IgD-negative memory B cell (primary cell): ENCODE results near the gene CHD2. TPM values are rescaled to one million over a fixed set of nuclear protein-coding genes. Genes with fewer than 3 reads are reported as not detected.
"Not testable (repeated sequence)": the region's sequence is repeated elsewhere in the genome, so short reads cannot be mapped to it uniquely, and the experiment has no call there.

Experiments used
- H3K27ac Mint-ChIP-seq, 3 donors: one replicate each; pipeline ENCODE4 v1.8.0; 2020 to 2022; ENCODE audit warnings: mild to moderate bottlenecking in 3 of 3, mixed read lengths in 3 of 3, moderate library complexity in 1 of 3
- H3K27me3 Mint-ChIP-seq: one replicate; pipeline ENCODE4 v1.8.0; 2021; ENCODE audit warnings: mixed read lengths
- H3K36me3 Mint-ChIP-seq: one replicate; pipeline ENCODE4 v1.8.0; 2020; ENCODE audit warnings: mild to moderate bottlenecking, mixed read lengths
- H3K4me1 Mint-ChIP-seq, 3 donors: one replicate each; pipeline ENCODE4 v1.8.0; 2020 to 2022; ENCODE audit warnings: mixed read lengths in 3 of 3, mild to moderate bottlenecking in 1 of 3
- H3K4me3 Mint-ChIP-seq, 4 donors: one replicate each; pipeline ENCODE4 v1.8.0; 2020 to 2022; ENCODE audit warnings: mild to moderate bottlenecking in 4 of 4, mixed read lengths in 4 of 4, moderate library complexity in 3 of 4
- H3K9me3 Mint-ChIP-seq, 3 donors: one replicate each; pipeline ENCODE4 v1.8.0; 2020 to 2021; ENCODE audit warnings: mixed read lengths in 3 of 3, mild to moderate bottlenecking in 1 of 3
- polyA plus RNA-seq: library from polyadenylated mRNA; unstranded; fragments of 300-500 nt; fragmentation: Illumina TruSeq; gene quantifications from one replicate; pipeline ENCODE4 v1.2.3, GENCODE V29; 2021

CHD2 gene
- polyA plus RNA-seq, 1 donor from 2014 or later, result 131 TPM

- H3K4me1 Mint-ChIP-seq, result peaks cover 52 to 72% (median 54%) of the 10 kb centered on the region in 3 donors
- peaks cover 0 to 1% (median 0%) of the 10 kb centered on the region in 3 donors for H3K9me3 Mint-ChIP-seq
- H3K36me3 Mint-ChIP-seq, result peaks cover 6% of the 10 kb centered on the region
- peak overlapping the region; percentile 91 to 100 (median 100) for H3K27ac Mint-ChIP-seq
- no peaks in the 10 kb centered on the region for H3K27me3 Mint-ChIP-seq
- peak overlapping the region; percentile 76 to 98 (median 87) for H3K4me3 Mint-ChIP-seq
Measured at GRCh38 chr15:92906563-92907081, 6.5 kb downstream of the CHD2 start.

DNA sequence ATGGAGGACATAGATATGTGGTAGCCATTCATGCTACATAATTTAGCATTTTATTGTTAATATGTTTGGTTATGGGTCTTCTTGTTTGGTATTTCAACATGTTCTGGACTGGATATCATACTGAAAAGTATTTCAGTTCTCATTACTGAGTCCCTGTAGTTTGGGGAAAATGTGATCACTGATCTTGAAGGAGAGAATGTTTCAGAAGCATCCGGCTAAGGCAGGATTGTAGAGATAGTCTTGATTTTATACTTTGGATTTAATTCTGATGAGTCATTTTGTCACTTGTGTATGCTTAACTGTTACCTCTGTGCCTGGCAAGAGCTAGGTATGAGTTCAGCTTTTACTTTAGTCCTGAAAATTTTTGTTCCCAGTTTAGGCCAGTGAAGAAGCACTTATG, 7.1 kb downstream of the CHD2 start:
- Mint-ChIP-seq H3K4me1 (peaks cover 57 to 78% (median 58%) of the 10 kb centered on the region in 3 donors), H3K27me3 (no peaks in the 10 kb centered on the region), H3K27ac (peak overlapping the region; percentile 91 to 100 (median 100)), H3K4me3 (peak overlapping the region; percentile 76 to 98 (median 87)), H3K9me3 (peaks cover 0 to 1% (median 0%) of the 10 kb centered on the region in 3 donors), H3K36me3 (peaks cover 9% of the 10 kb centered on the region)

DNA sequence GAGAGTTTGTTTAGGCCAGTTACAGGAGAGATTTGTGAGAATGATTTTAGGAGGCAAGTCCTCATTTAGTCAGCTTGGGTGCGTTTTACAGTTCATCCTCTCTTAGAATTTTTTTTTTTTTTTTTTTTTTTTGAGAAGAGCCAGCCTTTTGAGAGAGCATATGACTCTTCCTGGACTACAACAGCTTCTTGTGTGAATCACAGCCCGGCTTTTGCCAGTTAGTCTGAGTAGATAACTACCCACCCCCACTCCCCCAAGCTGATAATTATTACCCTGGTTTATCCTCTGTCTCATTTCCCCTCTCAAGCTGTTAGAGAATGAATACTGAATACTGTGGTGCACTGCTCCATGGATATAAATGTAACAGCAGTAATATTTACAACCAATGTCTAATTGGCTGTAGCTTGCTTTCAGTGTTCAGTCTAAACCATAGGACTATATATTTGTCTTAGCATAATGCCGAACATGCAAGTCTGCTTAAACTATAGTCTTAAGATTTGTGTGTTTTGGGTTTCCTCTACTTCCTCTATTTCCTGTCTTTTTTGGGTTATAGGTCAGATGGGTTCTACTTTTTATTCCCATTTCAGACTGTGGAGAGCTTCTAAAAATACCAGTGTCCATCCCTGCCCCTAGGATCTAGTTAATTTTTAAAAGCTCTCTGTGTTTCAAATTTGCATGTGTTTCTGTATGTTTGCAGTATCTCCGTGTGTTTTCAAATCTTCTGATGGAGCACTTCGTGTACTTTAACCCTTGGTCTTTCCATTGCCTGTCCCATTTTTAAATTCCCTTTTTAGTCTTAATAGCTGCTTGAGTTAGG, 8.0 kb downstream of the CHD2 start:
- Mint-ChIP-seq H3K4me3 (peak overlapping the region; percentile 54 to 90 (median 82)), H3K9me3 (peaks cover 0 to 1% (median 0%) of the 10 kb centered on the region in 3 donors), H3K27ac (peak overlapping the region; percentile 91 to 100 (median 91)), H3K27me3 (no peaks in the 10 kb centered on the region), H3K36me3 (peaks cover 10% of the 10 kb centered on the region), H3K4me1 (peaks cover 62 to 79% (median 63%) of the 10 kb centered on the region in 3 donors)

GRCh38 chr15:92908713-92909057, 8.6 kb downstream of the CHD2 start:
- H3K36me3 Mint-ChIP-seq, result peaks cover 12% of the 10 kb centered on the region

DNA sequence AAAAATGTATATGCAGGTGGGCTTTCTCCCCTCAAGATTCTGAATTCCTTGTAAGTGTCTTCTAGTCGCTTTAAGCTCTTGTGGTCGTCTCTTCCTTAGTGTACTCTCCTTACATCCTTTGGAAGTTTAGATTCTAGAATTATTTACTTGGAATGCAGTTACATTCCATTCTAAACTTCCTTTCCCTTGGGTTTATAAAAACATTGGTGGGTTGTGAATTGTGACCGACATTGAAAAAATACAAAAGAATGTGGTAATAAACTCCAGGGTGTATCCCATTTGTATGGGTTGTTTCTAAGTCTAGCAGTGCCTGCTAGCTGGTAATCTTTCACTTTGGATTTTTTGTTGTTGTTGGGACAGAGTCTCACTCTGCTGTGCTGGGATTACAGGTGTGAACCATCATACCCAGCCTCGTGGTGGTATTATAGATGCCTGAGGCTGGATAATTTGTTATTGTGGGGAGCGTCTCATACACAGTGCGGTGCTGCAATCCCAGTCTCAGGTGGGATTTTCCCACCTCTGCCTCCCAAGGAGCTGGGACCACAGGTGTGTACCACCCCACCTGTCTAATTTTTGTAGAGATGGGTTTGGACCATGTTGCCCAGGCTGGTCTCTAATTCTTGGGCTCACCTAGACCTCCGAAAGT, 9.1 kb downstream of the CHD2 start:
- H3K27ac Mint-ChIP-seq, result peak overlapping the region in 2 of 3 donors; percentile 53 to 91
- H3K36me3 Mint-ChIP-seq, result peaks cover 12% of the 10 kb centered on the region
- peak overlapping the region in 3 of 4 donors; percentile 67 to 75 (median 70) for H3K4me3 Mint-ChIP-seq
- peaks cover 70 to 84% (median 71%) of the 10 kb centered on the region in 3 donors for H3K4me1 Mint-ChIP-seq
- peaks cover 0 to 1% (median 0%) of the 10 kb centered on the region in 3 donors for H3K9me3 Mint-ChIP-seq
- no peaks in the 10 kb centered on the region for H3K27me3 Mint-ChIP-seq

More at GRCh38 chr15:92908713-92909057, 8.6 kb downstream of the CHD2 start:
- Mint-ChIP-seq H3K4me3 (peak overlapping the region; percentile 54 to 90 (median 82)), H3K4me1 (peaks cover 66 to 80% (median 68%) of the 10 kb centered on the region in 3 donors), H3K9me3 (peaks cover 0 to 1% (median 0%) of the 10 kb centered on the region in 3 donors), H3K27me3 (no peaks in the 10 kb centered on the region), H3K27ac (peak overlapping the region; percentile 91 to 100 (median 91))

DNA sequence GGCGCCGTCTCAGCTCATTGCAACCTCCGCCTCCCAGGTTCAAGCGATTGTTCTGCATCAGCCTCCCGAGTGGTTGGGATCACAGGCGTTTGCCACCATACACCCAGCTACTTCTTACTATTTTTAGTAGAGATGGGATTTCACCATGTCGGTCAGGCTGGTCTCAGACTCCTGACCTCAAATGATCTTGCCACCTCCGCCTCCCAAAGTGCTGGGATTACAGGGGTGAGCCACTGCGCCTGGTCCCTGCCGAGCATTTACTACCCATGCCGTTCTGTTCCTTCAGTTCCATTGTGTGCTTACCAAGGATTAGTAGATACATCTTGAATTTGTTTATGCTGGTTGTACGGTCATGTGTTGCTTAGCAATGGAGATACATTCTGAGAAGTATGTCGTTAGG, 10.3 kb downstream of the CHD2 start:
- Mint-ChIP-seq H3K27ac (peak overlapping the region in 1 of 3 donors; percentile 93), H3K4me3 (peak overlapping the region in 1 of 4 donors; percentile 79), H3K27me3 (no peaks in the 10 kb centered on the region), H3K4me1 (peaks cover 70 to 84% (median 78%) of the 10 kb centered on the region in 3 donors), H3K9me3 (peaks cover 0 to 1% (median 0%) of the 10 kb centered on the region in 3 donors), H3K36me3 (peaks cover 12% of the 10 kb centered on the region)

GRCh38 chr15:92914103-92914499, 14.0 kb downstream of the CHD2 start:
- peaks cover 0 to 3% (median 0%) of the 10 kb centered on the region in 3 donors for H3K9me3 Mint-ChIP-seq
- peak overlapping the region; percentile 93 to 95 (median 95) for H3K27ac Mint-ChIP-seq
- peaks cover 23% of the 10 kb centered on the region for H3K36me3 Mint-ChIP-seq
- no peaks in the 10 kb centered on the region for H3K27me3 Mint-ChIP-seq
- H3K4me1 Mint-ChIP-seq, result peaks cover 54 to 69% (median 67%) of the 10 kb centered on the region in 3 donors
- peak overlapping the region; percentile 70 to 90 (median 79) for H3K4me3 Mint-ChIP-seq

GRCh38 chr15:92914768-92915221, 14.7 kb downstream of the CHD2 start:
- Mint-ChIP-seq H3K36me3 (peaks cover 20% of the 10 kb centered on the region), H3K4me3 (peak overlapping the region; percentile 77 to 96 (median 86))

DNA sequence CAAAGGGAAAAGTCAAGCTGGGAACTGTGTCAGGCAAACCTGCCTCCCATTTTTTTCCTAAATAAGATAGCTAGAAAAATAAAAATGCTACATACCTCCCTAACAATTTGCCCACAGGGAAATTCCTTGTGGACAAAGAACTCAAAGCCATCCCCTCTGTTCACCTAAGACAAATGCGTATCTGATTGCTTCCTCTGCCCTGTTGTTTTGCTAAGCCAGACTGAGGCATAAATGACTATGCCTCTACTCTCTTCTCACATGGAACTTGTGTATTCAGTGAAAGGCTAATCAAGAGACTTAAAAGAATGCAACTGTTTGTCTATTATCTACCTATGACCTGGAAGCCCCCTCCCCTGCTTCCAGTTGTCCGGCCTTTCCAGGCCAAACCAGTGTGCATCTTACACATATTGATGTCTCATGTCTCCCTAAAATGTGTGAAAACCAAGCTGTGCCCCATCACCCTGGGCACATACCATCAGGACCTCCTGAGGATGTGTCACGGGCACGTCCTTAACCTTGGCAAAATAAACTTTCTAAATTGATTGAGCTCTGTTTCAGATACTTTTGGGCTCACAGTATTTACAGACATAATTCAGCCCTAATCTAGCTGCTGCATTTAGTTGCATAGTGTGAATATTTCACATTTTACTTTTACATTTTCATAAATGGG, 15.8 kb downstream of the CHD2 start:
- peaks cover 0 to 3% (median 0%) of the 10 kb centered on the region in 3 donors for H3K9me3 Mint-ChIP-seq
- peaks cover 58 to 64% (median 62%) of the 10 kb centered on the region in 3 donors for H3K4me1 Mint-ChIP-seq
- peaks cover 20% of the 10 kb centered on the region for H3K36me3 Mint-ChIP-seq
- peak overlapping the region in 3 of 4 donors; percentile 81 to 90 (median 84) for H3K4me3 Mint-ChIP-seq
- peak overlapping the region; percentile 77 to 95 (median 93) for H3K27ac Mint-ChIP-seq
- no peaks in the 10 kb centered on the region for H3K27me3 Mint-ChIP-seq

More at GRCh38 chr15:92914768-92915221, 14.7 kb downstream of the CHD2 start:
- Mint-ChIP-seq H3K27me3 (no peaks in the 10 kb centered on the region), H3K4me1 (peaks cover 51 to 64% (median 63%) of the 10 kb centered on the region in 3 donors), H3K27ac (peak overlapping the region; percentile 93 to 95 (median 95)), H3K9me3 (peaks cover 0 to 3% (median 0%) of the 10 kb centered on the region in 3 donors)

DNA sequence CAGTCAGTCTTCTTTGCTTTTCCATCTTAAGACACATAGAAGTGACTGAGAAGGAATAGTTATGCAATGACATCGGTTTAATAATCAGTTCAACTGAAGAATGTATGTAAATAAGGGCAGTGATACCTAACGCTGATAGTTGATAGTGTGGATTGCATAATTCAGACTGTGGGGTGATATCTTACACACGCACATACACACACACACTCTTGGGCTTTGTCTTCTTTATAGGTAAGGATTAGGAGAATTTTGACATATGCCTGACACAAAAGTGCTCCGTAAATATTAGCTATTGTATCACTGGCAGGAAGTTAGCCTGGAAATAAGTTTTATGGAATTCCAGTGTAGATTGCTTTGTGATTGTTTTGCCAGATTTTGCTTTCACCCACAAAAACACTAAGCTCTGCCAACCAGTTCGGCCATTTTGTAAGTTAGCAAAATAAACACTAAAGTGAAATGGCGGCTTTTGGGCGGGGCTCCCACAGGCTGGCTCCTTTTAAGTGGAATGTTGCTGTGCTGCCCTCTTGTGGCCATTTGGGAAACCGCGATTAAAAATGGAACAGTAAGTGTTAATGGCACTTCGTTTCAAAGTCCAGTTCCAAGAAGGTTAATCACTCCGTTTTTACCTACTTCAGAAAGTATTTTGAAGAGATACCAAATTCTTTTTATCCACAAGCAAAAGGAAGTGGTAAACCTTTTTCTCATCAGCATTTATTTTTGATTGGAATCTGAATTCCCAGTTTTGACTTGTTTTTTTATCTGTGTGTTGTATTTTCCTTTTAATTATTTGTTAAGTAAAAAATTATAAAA, 17.7 kb downstream of the CHD2 start:
- H3K9me3 Mint-ChIP-seq, result peaks cover 0 to 2% (median 0%) of the 10 kb centered on the region in 3 donors
- peaks cover 55 to 66% (median 60%) of the 10 kb centered on the region in 3 donors for H3K4me1 Mint-ChIP-seq
- peaks cover 13% of the 10 kb centered on the region for H3K36me3 Mint-ChIP-seq
- H3K4me3 Mint-ChIP-seq, result peak overlapping the region in 3 of 4 donors; percentile 34 to 81 (median 80)
- H3K27ac Mint-ChIP-seq, result peak overlapping the region; percentile 93 to 96 (median 96)
- no peaks in the 10 kb centered on the region for H3K27me3 Mint-ChIP-seq

DNA sequence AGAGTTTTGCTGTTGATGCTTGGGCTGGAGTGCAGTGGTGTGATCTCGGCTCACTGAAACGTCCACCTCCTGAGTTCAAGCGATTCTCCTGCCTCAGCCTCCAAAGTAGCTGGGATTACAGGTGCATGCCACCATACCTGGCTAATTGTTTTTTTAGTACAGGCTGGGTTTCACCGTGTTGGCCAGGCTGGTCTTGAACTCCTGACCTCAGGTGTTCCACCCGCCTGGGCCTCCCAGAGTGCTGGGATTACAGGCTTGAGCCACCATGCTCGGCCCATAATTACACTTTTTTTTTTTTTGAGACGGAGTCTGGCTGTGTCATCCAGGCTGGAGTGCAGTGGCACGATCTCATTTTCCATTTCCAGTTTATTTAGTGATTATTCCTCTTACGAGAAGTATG, 18.8 kb downstream of the CHD2 start:
- Mint-ChIP-seq H3K4me1 (peaks cover 54 to 65% (median 57%) of the 10 kb centered on the region in 3 donors), H3K36me3 (peaks cover 11% of the 10 kb centered on the region)
- H3K4me3 Mint-ChIP-seq, H3K9me3 Mint-ChIP-seq, H3K27ac Mint-ChIP-seq, H3K27me3 Mint-ChIP-seq: not testable (repeated sequence)

GRCh38 chr15:92920595-92921161, 20.6 kb downstream of the CHD2 start:
- Mint-ChIP-seq H3K27me3 (no peaks in the 10 kb centered on the region), H3K4me1 (peaks cover 44 to 57% (median 49%) of the 10 kb centered on the region in 3 donors), H3K27ac (peak overlapping the region in 1 of 3 donors; percentile 68), H3K9me3 (peaks cover 0 to 2% (median 0%) of the 10 kb centered on the region in 3 donors), H3K36me3 (peaks cover 11% of the 10 kb centered on the region), H3K4me3 (peak overlapping the region in 1 of 4 donors; percentile 28)
